Activated naive CD8-positive, alpha-beta T cell treated with anti-CD3 and anti-CD28 coated beads, Interleukin-2, amount 50 U/mL, for 16 hours (primary cell): ENCODE results near the gene OR11A1.

Experiments used
- DNase-seq: peaks from one replicate; pipeline ENCODE4 v3.0.0-alpha.2; 2020; ENCODE audit warnings: low read depth, low spot score

Gene OR11A1

GRCh38 chr6:29456971-29457370 lies at the start of gene OR11A1, which contains the start of gene OR2H1:
Gene OR11A1 (minus strand): TSS chr6:29457071. CDS start chr6:29427641, 29,430 bp downstream.
Gene OR2H1 (plus strand): TSS chr6:29457155. CDS start chr6:29461770, 4,615 bp downstream.
- no peak for DNase-seq

- DNase-seq = no peak
Observed at GRCh38 chr6:29506446-29507067, 49.7 kb upstream of the OR11A1 start.

GRCh38 chr6:29505808-29506207 lies 48.9 kb upstream of the OR11A1 start:
- no peak for DNase-seq

- no peak for DNase-seq
Observed at GRCh38 chr6:29504961-29505360, 48.1 kb upstream of the OR11A1 start.

GRCh38 chr6:29502597-29502996 lies 45.7 kb upstream of the OR11A1 start:
- no peak for DNase-seq

GRCh38 chr6:29502181-29502580 lies 45.3 kb upstream of the OR11A1 start:
- no peak for DNase-seq

GRCh38 chr6:29501106-29501505 lies 44.2 kb upstream of the OR11A1 start:
- DNase-seq = no peak

- DNase-seq = no peak
Observed at GRCh38 chr6:29500594-29500993, 43.7 kb upstream of the OR11A1 start.

- no peak for DNase-seq
Observed at GRCh38 chr6:29499704-29500103, 42.8 kb upstream of the OR11A1 start.

- no peak for DNase-seq
Observed at GRCh38 chr6:29496961-29497360, 40.1 kb upstream of the OR11A1 start.

- DNase-seq = no peak
Observed at GRCh38 chr6:29495571-29495970, 38.7 kb upstream of the OR11A1 start.

- DNase-seq = no peak
Observed at GRCh38 chr6:29494131-29494530, 37.3 kb upstream of the OR11A1 start.

GRCh38 chr6:29493261-29493660 lies 36.4 kb upstream of the OR11A1 start:
- DNase-seq = no peak

- no peak for DNase-seq
Observed at GRCh38 chr6:29491574-29491973, 34.7 kb upstream of the OR11A1 start.

- DNase-seq = no peak
Observed at GRCh38 chr6:29490552-29490951, 33.7 kb upstream of the OR11A1 start.

GRCh38 chr6:29490055-29490454 lies 33.2 kb upstream of the OR11A1 start:
- DNase-seq = no peak

GRCh38 chr6:29489286-29489685 lies 32.4 kb upstream of the OR11A1 start:
- no peak for DNase-seq

- no peak for DNase-seq
Observed at GRCh38 chr6:29488874-29489273, 32.0 kb upstream of the OR11A1 start.

GRCh38 chr6:29487660-29488059 lies 30.8 kb upstream of the OR11A1 start, which contains the start of gene MAS1L:
Gene MAS1L (minus strand): TSS chr6:29487956. CDS start chr6:29487902, 54 bp downstream.
- no peak for DNase-seq

- no peak for DNase-seq
Observed at GRCh38 chr6:29487131-29487530, 30.3 kb upstream of the OR11A1 start.

- DNase-seq = no peak
Observed at GRCh38 chr6:29486577-29486976, 29.7 kb upstream of the OR11A1 start.

- no peak for DNase-seq
Observed at GRCh38 chr6:29483735-29484134, 26.9 kb upstream of the OR11A1 start.

GRCh38 chr6:29483186-29483585 lies 26.3 kb upstream of the OR11A1 start:
- DNase-seq = no peak

- DNase-seq = no peak
Observed at GRCh38 chr6:29479560-29479959, 22.7 kb upstream of the OR11A1 start.
